Raji (cell line): ENCODE data around the gene ABCA13.

Source experiments
- POLR2A ChIP-seq: IDR thresholded peaks from 2 replicates; pipeline ENCODE4 v1.6.1; 2011; ENCODE audit warnings: low read depth, low read length, control low read depth; ENCODE audit not compliant: insufficient read depth

Gene ABCA13

GRCh38 chr7:48168159-48168558, 3.1 kb upstream of the ABCA13 start:
- no peak for TF ChIP-seq POLR2A

GRCh38 chr7:48170506-48170905, 752 bp upstream of the ABCA13 start:
- TF ChIP-seq POLR2A: no peak

DNA sequence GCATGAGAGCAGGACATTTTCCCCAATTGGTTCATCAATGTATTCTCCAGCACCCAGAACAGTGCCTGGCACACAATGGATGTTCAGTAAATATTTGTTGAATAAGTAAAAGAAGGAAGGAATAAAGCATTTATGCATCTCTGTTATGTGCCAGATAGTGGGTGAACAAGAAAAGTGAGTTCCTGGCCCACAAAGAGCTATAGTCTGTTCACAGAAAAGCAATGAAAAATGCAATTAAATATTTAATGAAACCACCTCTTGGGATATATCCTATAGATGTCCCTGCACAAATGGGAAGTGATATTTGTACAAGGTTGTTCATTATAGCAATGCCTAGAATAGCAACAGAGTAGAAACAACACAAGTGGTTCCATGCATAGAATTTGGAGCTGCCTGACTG, 2.1 kb downstream of the ABCA13 start:
- no peak for TF ChIP-seq POLR2A

GRCh38 chr7:48173756-48174382, 2.6 kb downstream of the ABCA13 start:
- no peak for TF ChIP-seq POLR2A

- no peak for TF ChIP-seq POLR2A
Measured at GRCh38 chr7:48175019-48175418, 3.8 kb downstream of the ABCA13 start.

- TF ChIP-seq POLR2A: no peak
Measured at GRCh38 chr7:48176356-48176893, 5.2 kb downstream of the ABCA13 start.

- TF ChIP-seq POLR2A: no peak
Measured at GRCh38 chr7:48177271-48177670, 6.0 kb downstream of the ABCA13 start.

DNA sequence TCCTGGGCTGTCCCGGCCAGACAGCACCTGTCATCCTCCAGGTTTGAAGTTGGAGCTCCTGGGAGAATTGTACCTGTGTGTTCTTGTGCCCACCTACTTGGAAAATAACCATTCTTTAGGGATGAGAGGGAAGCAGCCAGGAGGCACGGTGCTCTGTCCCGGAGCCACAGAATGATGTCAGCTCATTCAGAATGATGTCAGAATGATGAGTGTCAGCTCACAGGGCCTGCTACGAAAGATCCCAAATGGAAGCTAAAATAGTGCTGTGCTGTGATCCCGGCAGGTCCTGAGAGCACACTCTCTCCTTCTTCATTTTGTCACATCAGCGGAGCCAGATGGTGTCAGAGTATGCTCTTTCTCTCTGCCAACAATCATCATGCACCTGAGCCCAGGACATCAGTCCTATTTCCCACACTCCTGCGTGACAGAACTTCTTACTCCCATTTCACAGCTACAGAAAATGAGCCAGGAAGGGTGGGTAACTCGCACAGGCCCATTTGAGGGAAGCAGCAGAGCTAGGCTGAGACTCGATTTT, 8.3 kb downstream of the ABCA13 start:
- TF ChIP-seq POLR2A: no peak

GRCh38 chr7:48180981-48181380, 9.7 kb downstream of the ABCA13 start:
- TF ChIP-seq POLR2A: no peak

DNA sequence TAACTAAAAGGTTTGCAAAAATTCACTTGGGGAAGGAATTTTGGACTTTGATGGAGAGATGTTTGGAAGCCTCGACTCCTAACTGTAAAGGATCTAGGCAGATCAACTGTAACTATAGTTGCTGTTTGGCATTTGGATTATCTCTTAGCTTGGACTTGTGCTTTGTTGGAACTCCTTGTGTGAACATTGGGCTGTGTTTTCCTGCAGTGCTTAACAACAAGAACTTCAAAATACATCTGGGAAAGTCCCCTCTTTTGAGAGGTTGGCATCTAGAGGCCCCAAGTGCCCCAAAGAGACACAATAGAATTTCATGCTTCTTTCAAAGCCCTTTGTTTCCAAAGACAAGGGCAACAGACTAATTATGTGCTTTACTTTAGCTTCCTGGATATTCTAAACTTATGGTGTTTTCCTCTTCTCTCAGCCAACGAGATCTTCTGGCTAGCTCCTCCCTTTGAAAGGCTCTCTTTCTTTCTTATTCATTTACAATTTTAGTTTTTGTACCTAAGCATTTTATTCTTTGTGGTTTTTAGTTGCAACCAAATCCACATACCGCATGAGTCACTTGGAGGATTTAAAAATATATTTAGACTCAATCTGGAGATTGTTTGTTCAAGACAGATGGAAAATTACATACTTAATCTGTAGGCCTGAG, 11.6 kb downstream of the ABCA13 start:
- TF ChIP-seq POLR2A: no peak

- TF ChIP-seq POLR2A: no peak
Measured at GRCh38 chr7:48183370-48183743, 12.1 kb downstream of the ABCA13 start.

- no peak for TF ChIP-seq POLR2A
Measured at GRCh38 chr7:48183965-48184364, 12.7 kb downstream of the ABCA13 start.

DNA sequence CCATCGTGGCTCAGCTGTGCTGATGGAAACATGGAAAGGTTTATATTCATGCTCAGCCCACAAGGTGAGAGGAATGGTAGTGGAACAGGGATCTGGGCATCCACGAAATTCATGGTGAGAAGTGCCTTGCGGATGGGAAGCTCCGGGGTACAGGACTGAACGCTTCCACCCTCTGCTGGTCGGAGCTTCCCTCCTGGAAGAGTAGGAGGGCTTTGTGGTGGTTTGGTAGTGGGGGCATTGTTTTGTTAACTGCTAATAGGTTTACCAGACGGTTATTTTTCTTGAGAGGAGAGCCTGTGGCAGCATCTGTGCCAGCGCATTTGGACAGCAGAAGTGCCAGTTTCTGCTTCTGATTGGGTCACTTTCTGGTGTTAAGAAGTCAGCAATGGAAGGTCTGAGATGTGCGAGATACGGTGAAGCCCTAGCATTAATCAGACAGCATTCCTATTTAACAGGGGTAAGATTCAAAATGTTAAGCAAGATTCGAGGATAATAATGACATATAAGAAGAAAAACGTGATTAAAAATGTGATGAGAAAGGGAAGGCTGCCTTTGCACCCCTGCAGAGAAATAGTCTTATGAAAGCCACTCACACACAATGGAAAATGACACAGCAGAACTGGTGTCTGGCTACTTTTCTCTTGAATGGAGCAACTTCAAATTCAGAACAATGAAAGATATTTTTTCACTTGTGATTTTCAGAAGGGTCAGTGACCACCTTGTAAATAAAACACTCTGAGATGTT, 17.7 kb downstream of the ABCA13 start:
- TF ChIP-seq POLR2A: no peak

- TF ChIP-seq POLR2A: no peak
Measured at GRCh38 chr7:48192996-48193395, 21.7 kb downstream of the ABCA13 start.

- TF ChIP-seq POLR2A: no peak
Measured at GRCh38 chr7:48193421-48193820, 22.2 kb downstream of the ABCA13 start.
